HG03442 (cell line): ENCODE results near the gene CYB561.

Experiments used
- ATAC-seq: cut with Tn5 transposase; IDR thresholded peaks from one replicate; pipeline ENCODE4 v1.9.1; 2021; ENCODE audit warnings: mild to moderate bottlenecking, moderate library complexity; ENCODE audit not compliant: unreplicated experiment

The CYB561 gene

DNA sequence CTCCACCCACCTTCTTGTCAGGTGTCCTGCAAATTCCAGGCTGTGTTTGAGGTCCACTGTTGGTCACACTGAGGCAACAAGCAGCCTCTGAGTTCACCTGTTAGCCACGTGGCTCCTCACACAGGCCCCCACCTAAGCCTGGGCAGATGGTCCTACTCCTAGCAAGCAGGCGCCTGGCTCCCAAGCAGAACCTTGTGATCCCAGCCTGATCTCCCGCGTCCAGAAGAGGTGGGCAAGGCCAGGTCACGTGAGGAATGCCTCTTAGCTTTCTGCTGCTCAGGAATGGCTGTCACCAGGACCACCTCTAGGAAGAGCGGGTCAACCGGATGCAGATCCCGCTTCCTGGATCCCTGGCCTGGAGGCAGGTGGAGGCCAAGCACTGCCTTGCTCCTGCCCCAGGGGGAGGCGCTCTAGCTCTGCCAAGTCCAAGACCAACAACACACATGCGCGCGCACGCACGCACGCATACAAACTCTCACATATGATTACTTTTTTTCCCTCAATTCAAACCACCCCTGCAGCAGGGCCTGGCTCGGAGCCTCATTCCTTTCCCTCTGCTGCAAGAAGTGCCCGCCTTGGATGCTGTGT is 9.5 kb downstream of the CYB561 start:
- ATAC-seq = no peak

DNA sequence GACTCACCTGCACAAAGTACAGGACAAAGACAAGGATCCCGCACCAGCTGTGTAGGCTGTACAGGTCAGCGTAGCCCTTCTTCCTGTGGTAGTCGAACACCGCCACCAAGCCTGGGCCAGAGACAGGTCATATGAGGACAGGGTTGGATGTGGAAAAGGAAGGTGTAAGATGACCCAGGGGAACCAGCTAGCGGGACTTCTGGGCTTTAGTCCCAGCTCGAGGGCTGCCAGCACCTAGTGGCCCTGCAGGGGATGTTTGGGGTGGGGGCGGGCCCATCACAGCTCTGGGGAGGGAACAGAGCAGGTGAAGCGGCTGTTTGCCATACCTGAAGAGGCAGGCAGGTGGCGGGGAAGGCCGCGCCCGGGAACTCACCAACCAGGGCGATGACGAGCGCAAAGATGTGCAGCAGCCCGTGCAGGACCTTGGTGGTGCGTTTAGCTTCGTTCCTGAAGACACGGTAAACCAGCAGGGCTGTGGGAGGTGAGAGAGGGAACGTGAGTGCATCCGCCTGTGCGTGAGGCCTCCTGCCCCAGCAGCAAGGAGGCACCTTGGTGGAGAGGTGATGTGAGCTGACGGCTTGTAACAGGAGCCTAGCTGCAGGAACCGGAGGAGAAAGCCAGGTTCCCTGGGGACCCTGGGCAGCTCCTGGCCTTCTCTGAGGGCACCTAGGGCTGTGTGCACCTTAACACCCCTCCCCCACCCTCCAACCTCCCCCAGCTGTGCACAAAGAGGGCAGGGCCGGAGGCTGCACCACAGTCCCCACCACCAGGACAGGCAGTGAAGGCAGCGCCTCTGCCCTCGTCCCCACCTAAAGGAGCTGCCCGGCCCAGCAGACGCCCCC is 10.2 kb downstream of the CYB561 start:
- no peak for ATAC-seq

DNA sequence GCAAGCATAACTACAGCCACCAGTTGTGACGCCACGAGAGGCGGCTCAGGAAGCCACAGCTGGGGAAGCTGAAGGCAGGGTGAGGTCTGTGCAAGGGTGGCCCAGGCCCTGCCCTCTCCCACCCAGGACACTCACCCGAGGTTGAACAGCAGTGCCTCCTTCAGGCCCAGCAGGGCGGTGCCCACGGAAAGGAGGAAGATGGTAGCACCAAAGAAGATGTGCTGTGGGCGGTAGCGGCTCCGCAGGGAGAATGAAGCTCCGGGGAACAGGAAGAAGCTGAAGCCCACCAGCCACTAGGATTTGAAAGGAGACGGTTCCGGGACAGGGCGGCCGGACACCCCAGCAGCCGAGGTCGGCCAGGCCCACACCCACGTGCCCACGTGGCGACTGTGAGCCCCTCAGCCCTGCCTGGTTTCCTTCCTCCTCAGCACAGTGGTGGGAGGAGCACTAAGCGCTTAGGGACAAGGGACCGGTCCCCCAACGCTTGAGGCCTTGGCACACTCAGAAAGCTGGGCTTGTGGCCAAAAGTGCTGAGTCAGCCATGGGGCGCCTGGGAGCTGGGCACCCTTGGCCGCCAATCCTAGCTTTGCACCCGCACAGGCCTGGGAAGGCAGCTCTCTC is 11.0 kb downstream of the CYB561 start:
- no peak for ATAC-seq

DNA sequence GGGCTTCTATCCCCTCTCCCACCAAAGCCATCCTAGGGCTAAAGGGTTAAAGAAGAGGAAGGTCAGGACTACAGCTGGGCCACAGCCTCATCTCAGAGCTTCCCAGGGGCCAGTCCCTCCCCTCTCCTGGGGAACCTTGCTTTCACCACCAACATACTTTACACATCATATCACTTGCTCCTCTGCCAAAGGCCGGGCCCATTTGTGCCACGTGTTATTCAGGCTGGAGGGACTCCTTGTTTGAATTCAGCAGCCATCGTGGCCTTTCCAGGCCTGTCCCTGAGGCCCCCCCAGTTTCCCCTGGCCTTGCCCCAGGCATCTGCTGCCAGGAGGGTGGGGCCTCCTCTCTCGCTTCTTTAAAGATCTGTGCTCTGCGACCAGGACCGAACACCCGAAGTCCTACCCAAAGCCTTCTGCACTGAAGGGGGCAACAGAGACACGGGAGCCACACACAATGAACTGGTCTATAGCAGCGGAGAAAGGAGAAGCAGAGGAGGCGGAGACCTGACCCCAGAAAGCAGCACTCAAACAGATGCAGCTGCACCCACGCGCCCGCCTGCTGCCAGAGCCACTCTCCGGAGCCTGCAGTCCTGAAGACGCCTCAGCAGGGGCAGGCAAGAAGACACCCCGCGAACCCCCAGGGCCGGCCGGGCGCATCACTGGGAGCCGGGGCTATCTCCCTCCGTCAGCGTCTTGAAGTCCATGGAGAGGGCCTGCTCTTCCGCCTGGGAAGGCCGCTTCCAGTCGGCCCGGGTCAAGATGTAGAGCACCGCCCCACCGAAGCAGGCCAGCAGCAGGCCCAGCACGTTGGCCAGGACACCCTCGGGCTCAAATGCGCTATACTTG is 12.1 kb downstream of the CYB561 start:
- ATAC-seq = no peak

DNA sequence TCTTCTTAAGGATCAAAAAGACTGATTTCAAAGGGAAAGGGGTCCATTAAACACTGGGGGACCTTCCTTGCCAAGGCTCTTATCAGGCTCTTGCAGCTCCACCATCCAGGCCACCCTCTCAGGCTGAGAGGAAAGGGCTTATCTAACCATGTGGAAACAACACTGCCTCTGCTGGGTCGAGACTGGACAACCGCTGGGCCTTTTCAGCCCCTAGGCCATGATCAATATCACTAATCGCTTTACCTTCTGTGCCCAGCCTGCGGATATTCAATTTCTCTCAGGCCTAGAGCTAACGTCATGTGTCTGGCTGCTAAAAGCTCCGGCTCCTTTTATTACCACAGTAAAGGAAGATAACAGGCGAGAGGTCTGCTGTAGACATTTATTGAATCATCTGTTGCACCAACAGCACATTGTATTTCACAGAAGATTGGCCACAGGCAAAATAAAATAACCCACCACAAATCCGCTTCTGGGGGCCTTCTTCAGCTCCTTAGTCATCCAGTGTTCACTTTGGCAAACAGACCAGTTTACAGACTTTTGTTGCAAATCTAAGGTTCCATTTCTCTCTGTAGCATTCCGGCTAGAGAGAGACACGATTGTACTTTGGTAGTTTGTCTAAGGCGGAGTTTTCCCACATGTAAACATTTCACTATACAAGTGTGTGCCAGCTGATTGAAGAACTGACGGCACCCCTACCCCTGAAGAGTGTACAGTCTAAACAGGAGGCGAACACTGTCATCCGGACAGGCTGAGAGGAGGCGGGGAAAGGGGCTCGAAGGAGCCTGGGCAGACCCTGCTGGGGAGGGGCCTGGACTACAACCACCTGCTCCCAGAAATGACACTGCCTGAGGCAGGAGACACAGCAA is 13.9 kb downstream of the CYB561 start:
- no peak for ATAC-seq

DNA sequence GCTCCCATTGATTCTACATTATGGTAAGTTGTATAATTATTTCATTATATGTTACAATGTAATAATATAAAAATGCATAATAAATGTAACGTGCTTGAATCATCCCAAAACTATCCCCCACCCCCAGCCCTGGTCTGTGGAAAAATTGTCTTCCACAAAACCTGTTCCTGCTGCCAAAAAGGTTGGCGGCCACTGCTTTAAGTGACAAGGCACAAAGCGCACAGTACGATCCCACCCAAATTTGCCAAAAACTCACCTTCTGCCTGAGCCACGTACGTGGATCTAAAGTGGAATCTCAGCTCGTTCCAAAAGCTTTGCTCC is 14.5 kb downstream of the CYB561 start:
- ATAC-seq = no peak

DNA sequence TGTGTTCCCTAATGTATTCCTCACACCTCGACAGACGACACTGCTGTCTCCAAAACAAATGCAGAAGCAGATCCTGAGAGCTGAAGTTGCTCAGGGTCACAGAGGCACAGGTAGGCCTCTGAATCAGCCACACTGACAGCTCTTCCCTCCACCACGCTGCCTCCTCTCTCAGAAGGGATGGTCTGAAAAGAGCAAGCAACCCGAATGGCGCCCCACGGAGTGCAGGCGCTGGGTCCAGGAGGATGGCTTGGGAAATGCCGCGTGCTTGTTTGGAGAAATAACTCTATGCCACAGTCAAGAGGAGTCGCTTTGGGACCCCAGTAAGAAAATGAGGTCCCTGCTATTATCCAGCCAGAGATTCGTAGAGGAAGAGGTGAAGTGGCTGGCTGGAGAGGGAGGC is 15.9 kb downstream of the CYB561 start:
- no peak for ATAC-seq

DNA sequence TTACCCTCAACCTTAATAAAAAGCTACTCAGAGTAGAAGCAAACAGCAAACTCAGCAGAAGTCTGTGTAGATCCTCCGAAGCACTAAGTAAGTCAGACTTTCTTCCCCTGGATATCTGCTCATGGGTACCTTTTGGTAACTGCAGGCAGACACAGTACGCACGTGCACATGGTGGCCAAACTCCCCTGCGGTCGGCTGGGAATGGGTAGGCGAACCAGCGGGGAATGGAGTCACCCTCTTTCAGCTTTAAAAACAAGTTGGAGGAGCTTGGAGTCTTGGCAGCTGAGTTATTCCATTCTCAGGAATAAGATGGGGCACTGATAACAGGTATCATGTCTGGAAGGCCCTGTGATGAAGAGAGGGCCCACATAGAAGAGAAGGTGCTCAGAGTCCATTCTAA is 16.3 kb downstream of the CYB561 start:
- no peak for ATAC-seq

DNA sequence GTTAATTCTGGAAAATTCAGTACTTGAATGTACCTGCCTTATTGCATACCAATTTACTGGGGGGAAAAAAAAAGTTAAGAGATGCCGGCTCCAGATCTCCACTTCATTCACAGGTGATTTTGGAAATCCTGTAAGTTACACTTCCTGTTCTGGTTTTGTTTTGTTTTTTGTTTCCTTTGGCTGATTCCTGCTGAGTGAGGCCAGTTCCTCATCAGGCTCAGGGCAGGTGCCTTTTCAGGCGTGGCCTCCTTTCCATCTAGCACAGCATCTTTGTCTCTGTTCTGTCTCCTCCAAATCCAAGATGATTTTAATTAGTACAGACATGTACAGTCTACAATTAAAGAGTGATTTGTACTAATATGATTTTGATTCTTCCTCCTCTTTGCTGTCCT is 19.2 kb downstream of the CYB561 start:
- no peak for ATAC-seq

DNA sequence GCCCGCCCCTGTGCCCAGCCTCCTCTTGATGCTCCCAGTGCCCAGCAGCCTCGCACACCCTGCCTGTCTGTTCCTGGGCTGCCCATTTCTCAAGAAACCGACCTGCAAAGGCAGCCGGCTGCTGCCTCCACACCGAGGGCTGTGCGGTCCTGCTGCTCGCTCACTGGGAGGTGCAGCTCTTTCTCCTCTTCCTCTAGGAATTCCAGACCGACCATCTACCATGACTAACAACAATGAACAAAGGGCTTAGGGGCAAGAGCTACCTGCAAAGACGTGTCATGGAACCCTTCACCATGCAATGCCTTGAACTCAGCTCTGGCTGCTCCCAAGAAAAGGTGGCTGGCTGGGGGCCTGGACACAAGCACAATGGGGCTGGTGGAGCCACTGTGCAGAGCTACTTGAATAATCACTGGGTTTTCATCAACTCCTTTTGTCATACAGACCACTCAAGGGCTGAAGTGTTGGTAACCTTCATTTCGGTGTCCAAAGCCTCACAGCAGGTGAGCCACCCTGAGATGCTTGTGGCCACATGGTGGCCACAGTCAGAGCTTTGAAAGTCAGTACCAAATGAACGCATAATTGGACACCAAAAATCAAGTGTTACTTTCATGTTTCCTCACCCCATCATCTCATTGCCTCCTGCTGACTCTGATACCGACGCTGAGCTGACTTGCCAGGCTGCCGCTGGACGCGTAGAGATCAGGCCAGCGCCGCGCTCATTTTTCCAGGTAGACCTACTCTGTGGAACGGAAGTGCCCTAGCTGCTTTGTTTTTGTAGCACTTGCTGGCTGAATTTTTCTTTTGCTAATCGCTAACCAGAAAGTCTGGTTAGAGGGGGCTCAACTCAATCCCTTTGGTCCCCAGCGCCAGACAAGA is 19.8 kb downstream of the CYB561 start:
- ATAC-seq = no peak

DNA sequence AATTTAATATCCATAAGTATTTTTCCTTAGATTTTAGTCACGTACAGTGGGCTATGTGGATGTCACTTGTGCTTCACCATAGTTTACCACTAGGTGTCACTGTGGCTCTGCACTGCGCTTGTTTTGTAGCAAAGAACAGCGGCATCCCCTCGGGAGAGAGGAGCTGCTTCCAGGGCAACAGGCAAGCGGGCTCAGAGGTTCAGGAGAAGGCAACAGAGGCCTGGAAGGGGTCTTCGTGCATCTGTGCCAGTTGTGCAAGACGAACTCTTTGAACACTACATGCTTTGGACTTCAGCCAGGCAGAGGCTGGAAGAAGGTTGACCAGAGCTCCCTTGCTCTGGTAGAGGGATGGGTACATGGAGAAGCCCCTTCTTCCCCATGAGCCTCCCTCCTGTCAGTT is 20.6 kb downstream of the CYB561 start:
- no peak for ATAC-seq

DNA sequence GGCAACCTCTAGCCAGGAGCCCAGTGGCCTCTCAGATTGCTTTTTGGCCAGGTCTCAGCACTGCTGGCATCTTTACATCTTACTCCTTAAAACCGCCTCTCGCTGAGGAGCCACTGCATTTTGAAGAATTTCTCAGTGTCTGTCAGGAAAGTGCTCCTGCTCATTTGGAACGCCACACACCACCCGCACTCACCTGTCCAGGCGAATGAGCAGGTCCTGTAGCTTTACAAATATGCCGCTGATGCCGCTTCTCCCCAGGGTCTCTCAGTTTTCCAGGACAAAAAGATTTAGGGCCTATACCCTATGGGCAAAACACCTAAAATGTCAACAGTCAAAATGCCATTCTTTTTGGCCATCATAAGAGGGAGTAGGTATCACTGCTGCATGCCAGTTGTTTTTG is 22.1 kb downstream of the CYB561 start:
- ATAC-seq = no peak

DNA sequence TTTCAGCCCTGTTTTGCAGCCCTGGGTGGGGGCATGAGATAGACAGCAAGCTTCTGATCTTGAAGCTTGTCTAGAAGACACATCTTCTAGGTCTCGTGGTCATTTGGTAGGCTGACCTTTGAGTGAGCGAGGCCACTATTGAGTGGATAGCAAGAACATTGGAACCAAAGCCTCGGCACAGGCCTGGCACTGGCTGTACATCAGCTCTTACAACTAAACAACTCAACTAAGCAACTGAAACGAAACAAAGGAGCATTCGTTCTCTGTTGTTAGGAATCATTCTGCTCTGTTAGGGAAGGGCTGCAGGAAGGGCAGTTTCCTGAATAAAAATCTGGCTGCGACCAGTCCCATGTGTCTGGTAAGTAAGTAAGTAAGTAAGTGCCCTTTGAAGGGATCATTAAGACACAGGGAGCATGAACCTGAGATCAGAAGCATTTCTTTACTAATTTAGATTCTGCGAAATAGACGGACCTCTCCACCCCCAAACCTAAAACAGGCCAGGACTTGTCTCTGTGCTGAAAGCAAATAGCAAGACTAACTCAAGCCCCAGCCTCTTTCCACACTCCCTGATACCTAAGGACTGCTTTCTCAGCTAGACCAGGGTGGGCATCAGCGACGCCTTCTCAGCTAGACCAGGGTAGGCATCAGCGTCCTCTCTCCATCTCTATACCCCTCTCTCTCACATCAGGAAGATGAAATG is 22.7 kb downstream of the CYB561 start:
- no peak for ATAC-seq

DNA sequence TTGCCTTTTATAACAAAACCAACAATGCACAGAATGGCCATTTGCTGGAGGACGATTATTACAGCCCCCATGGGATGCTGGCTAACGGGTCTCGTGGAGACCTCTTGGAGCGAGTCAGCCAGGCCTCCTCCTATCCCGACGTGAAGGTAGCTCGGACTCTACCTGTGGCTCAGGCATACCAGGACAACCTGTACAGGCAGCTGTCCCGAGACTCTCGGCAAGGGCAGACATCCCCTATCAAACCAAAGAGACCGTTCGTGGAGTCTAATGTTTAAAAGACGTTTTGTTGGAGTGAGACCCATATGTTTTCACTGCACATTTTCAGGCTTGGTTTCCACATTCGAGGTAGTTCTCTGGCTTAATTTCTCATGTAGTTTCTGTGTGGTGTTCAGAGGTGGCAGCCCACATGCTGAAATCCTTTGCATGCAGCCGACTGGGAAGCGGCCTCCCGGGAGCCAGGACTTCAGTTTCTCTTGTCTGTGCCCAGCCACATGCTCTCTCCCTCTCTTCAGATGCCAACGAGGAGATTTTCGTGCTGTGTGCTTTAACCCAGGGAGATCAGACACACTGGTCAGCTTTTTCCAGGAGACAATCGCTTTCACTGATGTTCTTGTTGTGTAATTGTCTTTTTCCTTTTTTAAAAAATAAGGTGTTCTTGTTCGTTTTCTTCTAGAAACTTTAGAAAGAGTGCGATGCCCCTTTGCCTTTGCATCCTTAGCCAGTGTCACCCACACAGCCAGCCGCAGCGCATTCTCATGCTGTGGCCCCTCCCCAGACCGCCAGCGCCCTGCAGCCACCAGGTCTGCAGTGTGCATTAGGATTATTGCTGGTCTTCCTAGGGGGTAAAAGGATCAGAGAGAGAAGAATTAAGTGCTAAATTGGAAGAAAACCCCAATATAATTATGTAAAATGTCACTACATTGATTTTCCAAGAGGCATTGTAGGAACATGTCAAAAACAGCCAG is 24.1 kb downstream of the CYB561 start:
- no peak for ATAC-seq

DNA sequence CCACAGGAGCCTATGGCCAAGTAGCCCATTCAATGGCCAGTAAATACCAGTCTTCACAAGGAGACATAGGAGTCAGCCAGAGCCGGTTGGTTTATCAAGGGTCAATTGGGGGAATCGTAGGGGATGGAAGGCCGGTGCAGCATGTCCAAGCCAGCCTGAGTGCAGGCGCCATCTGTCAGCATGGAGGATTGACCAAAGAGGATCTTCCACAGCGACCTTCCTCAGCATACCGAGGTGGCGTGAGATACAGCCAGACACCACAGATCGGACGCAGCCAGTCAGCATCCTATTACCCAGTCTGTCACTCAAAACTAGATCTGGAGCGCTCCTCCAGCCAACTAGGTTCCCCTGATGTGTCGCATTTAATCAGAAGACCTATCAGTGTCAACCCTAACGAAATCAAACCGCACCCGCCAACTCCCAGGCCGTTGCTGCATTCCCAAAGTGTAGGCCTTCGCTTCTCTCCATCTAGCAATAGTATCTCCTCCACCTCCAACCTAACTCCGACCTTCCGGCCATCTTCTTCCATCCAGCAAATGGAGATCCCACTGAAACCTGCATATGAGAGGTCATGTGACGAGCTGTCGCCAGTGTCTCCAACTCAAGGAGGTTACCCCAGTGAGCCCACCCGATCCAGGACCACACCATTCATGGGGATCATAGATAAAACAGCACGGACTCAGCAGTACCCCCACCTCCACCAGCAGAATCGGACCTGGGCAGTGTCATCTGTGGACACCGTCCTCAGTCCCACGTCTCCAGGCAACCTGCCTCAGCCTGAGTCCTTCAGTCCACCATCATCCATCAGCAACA is 25.0 kb downstream of the CYB561 start:
- no peak for ATAC-seq

DNA sequence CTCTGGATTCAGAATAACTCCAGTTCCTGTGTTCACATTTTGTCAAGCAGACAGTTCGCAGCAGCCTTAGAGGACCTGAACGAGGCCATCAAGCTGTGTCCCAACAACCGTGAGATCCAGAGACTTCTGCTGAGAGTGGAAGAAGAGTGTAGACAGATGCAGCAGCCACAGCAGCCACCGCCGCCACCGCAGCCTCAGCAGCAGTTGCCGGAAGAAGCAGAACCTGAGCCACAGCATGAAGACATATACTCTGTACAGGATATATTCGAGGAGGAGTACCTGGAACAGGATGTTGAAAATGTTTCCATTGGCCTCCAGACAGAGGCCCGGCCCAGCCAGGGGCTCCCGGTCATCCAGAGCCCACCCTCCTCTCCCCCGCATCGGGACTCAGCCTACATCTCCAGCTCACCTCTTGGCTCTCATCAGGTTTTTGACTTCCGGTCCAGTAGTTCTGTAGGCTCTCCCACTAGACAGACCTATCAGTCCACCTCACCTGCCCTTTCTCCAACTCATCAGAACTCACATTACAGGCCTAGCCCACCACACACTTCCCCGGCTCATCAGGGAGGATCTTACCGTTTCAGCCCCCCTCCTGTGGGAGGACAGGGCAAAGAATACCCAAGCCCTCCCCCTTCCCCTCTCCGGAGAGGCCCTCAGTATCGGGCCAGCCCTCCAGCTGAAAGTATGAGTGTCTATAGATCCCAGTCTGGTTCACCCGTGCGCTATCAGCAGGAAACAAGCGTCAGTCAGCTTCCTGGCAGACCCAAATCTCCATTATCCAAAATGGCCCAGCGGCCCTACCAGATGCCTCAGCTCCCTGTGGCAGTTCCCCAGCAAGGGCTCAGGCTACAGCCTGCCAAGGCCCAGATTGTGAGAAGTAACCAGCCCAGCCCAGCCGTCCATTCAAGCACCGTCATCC is 25.9 kb downstream of the CYB561 start:
- no peak for ATAC-seq
